ENCODE results near the gene PDCD1LG2. TPM values are rescaled to one million over a fixed set of nuclear protein-coding genes. Genes with fewer than 3 reads are reported as not detected.

Gene PDCD1LG2
- total and polyA plus RNA-seq, 2 of the 8 experiments (the other 6 are each of a cell fraction or from before 2014, with no cell fraction given), result not detected

GRCh38 chr9:5489630-5490490, 20.5 kb upstream of the PDCD1LG2 start:
- Histone ChIP-seq H2AK5ac (ENCODE audit: low read depth, low read length) (no peak overlapping the region), H2BK120ac (replicated peaks; ENCODE audit: low read depth, low read length) (no peak overlapping the region), H3K9ac (replicated peaks in 1 of 4; ENCODE audit: extremely low read depth in 1 of 4, low read depth in 3 of 4, low read length in 3 of 4) (no peak overlapping the region), H3K4me1 (replicated peaks in 1 of 4; ENCODE audit: control insufficient read depth in 3 of 4, insufficient read depth in 4 of 4, low read length in 3 of 4) (no peaks in the 10 kb centered on the region), H3K4me2 (ENCODE audit: insufficient read depth in 1 of 2, low read depth in 2 of 2, low read length in 2 of 2) (no peak overlapping the region), H3K79me2 (ENCODE audit: control insufficient read depth in 1 of 2, insufficient read depth in 2 of 2, low read length in 2 of 2) (no peaks in the 10 kb centered on the region), H2BK5ac (ENCODE audit: low read depth, low read length) (no peak overlapping the region), H2BK20ac (ENCODE audit: low read length) (no peak overlapping the region), H3K23me2 (ENCODE audit: low read depth, low read length) (no peaks in the 10 kb centered on the region), H2AFZ (ENCODE audit: low read length) (no peak overlapping the region), H3K36me3 (ENCODE audit: control insufficient read depth in 2 of 4, insufficient read depth in 4 of 4, low read length in 3 of 4) (no peaks in the 10 kb centered on the region), H3K23ac (ENCODE audit: insufficient read length) (no peak overlapping the region), H3K27me3 (replicated peaks in 1 of 4; ENCODE audit: control insufficient read depth in 3 of 4, extremely low read depth in 1 of 4, insufficient read depth in 3 of 4, low read length in 3 of 4) (no peaks in the 10 kb centered on the region), H4K20me1 (replicated peaks in 1 of 2; ENCODE audit: control insufficient read depth in 1 of 2, insufficient read depth in 2 of 2, low read length in 2 of 2) (no peaks in the 10 kb centered on the region), H4K5ac (ENCODE audit: insufficient read length, low read depth, low read length) (no peak overlapping the region), H3K27ac (ENCODE audit: low read depth, low read length) (no peak overlapping the region), H3K4ac (replicated peaks; ENCODE audit: insufficient read length, low read depth, low read length) (no peak overlapping the region), H3K9me3 (ENCODE audit: insufficient read depth in 2 of 2, low read depth in 1 of 2, low read length in 1 of 2) (peaks cover 0 to 4% of the 10 kb centered on the region in 2 experiments; a peak in 1 of 4 replicates), H4K91ac (replicated peaks; ENCODE audit: insufficient read length, low read length) (no peak overlapping the region), H3K56ac (replicated peaks; ENCODE audit: insufficient read length, low read depth, low read length) (no peak overlapping the region), H3K4me3 (ENCODE audit: extremely low read depth in 1 of 4, insufficient read depth in 2 of 4, low read depth in 3 of 4, low read length in 4 of 4) (no peak overlapping the region), H2BK12ac (ENCODE audit: low read depth, low read length) (no peak overlapping the region), H2BK15ac (ENCODE audit: low read length) (no peak overlapping the region), H3K14ac (ENCODE audit: insufficient read length) (no peak overlapping the region), H3K79me1 (ENCODE audit: low read depth, low read length) (no peaks in the 10 kb centered on the region), H4K8ac (ENCODE audit: extremely low read depth, insufficient read depth, low read length) (no peak overlapping the region), H3K18ac (ENCODE audit: extremely low read depth, low read length) (no peak overlapping the region)
- FAIRE-seq (no peak), DNase-seq (ENCODE audit: low read depth in 1 of 2, low spot score in 2 of 2) (no peak)
- WGBS, 2 experiments (ENCODE audit: extremely low coverage in 1 of 2, insufficient coverage in 1 of 2, insufficient read length in 1 of 2, insufficient replicate concordance in 2 of 2, low coverage in 1 of 2, low lambda C conversion rate in 2 of 2, missing lambda C conversion rate in 1 of 2), result 90% methylated on average over 9 of the region's 9 CpGs; no CpG with 5 or more reads in 1 of the 2 experiments
- CTCF ChIA-PET (ENCODE audit: partially characterized antibody), result interaction anchor here (0.7 to 1.1 kb wide), 4 partner anchors 10 to 185 kb away, joined by 3 to 5 read pairs (median 3); no protein-coding TSS in a partner anchor
- POLR2A ChIA-PET (ENCODE audit: partially characterized antibody), result interaction anchor here (2.3 kb wide), 1 partner anchor 40 kb away, joined by 7 read pairs; no protein-coding TSS in a partner anchor
- TF ChIP-seq SP4 (IDR thresholded peaks at IDR 0.05; ENCODE audit: low read length) (no peak), RFX5 (IDR thresholded peaks at IDR 0.05; ENCODE audit: borderline replicate concordance, low read depth, low read length) (no peak), BCL11A (IDR thresholded peaks at IDR 0.05; ENCODE audit: low read depth in 2 of 2, low read length in 2 of 2) (no peak), TAF7 (optimal IDR thresholded peaks at IDR 0.05; ENCODE audit: borderline replicate concordance, low read depth, low read length) (no peak), TAF1 (IDR thresholded peaks at IDR 0.05; ENCODE audit: low read depth, low read length) (no peak), SP1 (IDR thresholded peaks at IDR 0.05; ENCODE audit: low read depth, low read length) (no peak), KDM5A (IDR thresholded peaks at IDR 0.05; ENCODE audit: low read length) (no peak), KDM1A (IDR thresholded peaks at IDR 0.05; ENCODE audit: borderline replicate concordance, low read length) (no peak), KDM4A (IDR thresholded peaks at IDR 0.05; ENCODE audit: low read depth, low read length, severe bottlenecking) (no peak)
